PC-9 (cell line): ENCODE data around the gene ME3. TPM values are rescaled to one million over a fixed set of nuclear protein-coding genes. Genes with fewer than 3 reads are reported as not detected.

Source experiments
- BruUV-seq: library from RNA; stranded (reverse); fragments of 400-500 nt; replicated peaks from 2 replicates; lab custom pipeline; 2021; lab: Mats Ljungman, UMichigan
- CTCF ChIA-PET: fragments of 300-600 bp; sonication (Branson Sonifier 250); formaldehyde crosslinking; loops from one replicate; lab custom pipeline; 2022; ENCODE audit warnings: antibody characterized with exemption; lab: Charles Lee
- POLR2A ChIA-PET: fragments of 300-600 bp; sonication (Branson Sonifier 250); formaldehyde crosslinking; loops from one replicate; lab custom pipeline; 2022; ENCODE audit warnings: antibody characterized with exemption; ENCODE audit not compliant: unreplicated experiment; lab: Charles Lee
- DNase-seq, 2 experiments: peaks; one replicate each; pipeline versions ENCODE4 v3.0.0 to v3.0.0-alpha.2; 2015 to 2022; ENCODE audit warnings: mixed read lengths in 1 of 2
- H2AFZ ChIP-seq: fragments of 200-600 bp; sonication (generic); 2 replicates; pipeline ENCODE4 v1.8.1; 2017; ENCODE audit warnings: antibody characterized with exemption
- H3F3A ChIP-seq: fragments of 200-600 bp; sonication (generic); 2 replicates; pipeline ENCODE4 v1.8.1; 2017; ENCODE audit warnings: antibody characterized with exemption, mild to moderate bottlenecking, low read depth; ENCODE audit not compliant: insufficient read depth
- H3K27ac ChIP-seq: fragments of 200-600 bp; sonication (generic); 2 replicates; pipeline ENCODE4 v1.6.1; 2016; ENCODE audit warnings: mixed run types
- H3K27me3 ChIP-seq: fragments of 200-600 bp; sonication (generic); 2 replicates; pipeline ENCODE4 v1.6.1; 2016; ENCODE audit warnings: low read depth, mixed run types; ENCODE audit not compliant: insufficient read depth
- H3K36me3 ChIP-seq: fragments of 200-600 bp; sonication (generic); 2 replicates; pipeline ENCODE4 v1.6.1; 2016; ENCODE audit warnings: low read depth, mixed run types
- H3K4me1 ChIP-seq: fragments of 200-600 bp; sonication (generic); replicated peaks from 2 replicates; pipeline ENCODE4 v1.6.1; 2016; ENCODE audit warnings: mixed run types; ENCODE audit not compliant: insufficient read depth
- H3K4me2 ChIP-seq: fragments of 200-600 bp; sonication (generic); 2 replicates; pipeline ENCODE4 v1.6.1; 2017; ENCODE audit warnings: mixed run types
- H3K4me3 ChIP-seq: fragments of 200-600 bp; sonication (generic); 2 replicates; pipeline ENCODE4 v1.6.1; 2016; ENCODE audit warnings: mixed run types
- H3K79me2 ChIP-seq: fragments of 200-600 bp; sonication (generic); 2 replicates; pipeline ENCODE4 v1.6.1; 2017; ENCODE audit warnings: low read depth, mixed run types
- H3K9me2 ChIP-seq: fragments of 200-600 bp; sonication (generic); 2 replicates; pipeline ENCODE4 v1.8.1; 2017; ENCODE audit warnings: mild to moderate bottlenecking; ENCODE audit not compliant: insufficient read depth
- H3K9me3 ChIP-seq: fragments of 200-600 bp; sonication (generic); 2 replicates; pipeline ENCODE4 v1.8.1; 2016; ENCODE audit warnings: low read depth; ENCODE audit not compliant: insufficient read depth
- H4K20me1 ChIP-seq: fragments of 200-600 bp; sonication (generic); 2 replicates; pipeline ENCODE4 v1.8.1; 2017; ENCODE audit not compliant: insufficient read depth
- CTCF ChIP-seq: fragments of 200-600 bp; sonication (generic); conservative IDR thresholded peaks from 2 replicates; pipeline ENCODE4 v1.6.1; 2017; ENCODE audit warnings: mixed run types, antibody characterized with exemption, mild to moderate bottlenecking, moderate library complexity
- EZH2 ChIP-seq: fragments of 200-600 bp; sonication (generic); IDR thresholded peaks from 2 replicates; pipeline ENCODE4 v1.8.0; 2017; ENCODE audit warnings: antibody characterized with exemption, low read depth
- intact Hi-C: fragments of 100-400 bp; cut with micrococcal nuclease; formaldehyde crosslinking; loops from one replicate; pipeline ENCODE4 v1.10.0; 2022; ENCODE audit not compliant: unreplicated experiment
- total RNA-seq: library from RNA; stranded (reverse); gene quantifications from 2 replicates; pipeline ENCODE4 v1.2.3, GENCODE V29; 2021

ME3 gene
- total RNA-seq, 1 experiment from 2014 or later = 34.0 TPM

- H4K20me1 ChIP-seq = no peaks in the 10 kb centered on the region
- intact Hi-C loops = loop anchor here (2.0 kb wide), 1 partner anchor 47 kb away; no protein-coding TSS in a partner anchor
- no peak overlapping the region for H2AFZ ChIP-seq
- H3K4me2 ChIP-seq = peak overlapping the region; percentile 65
- ChIA-PET POLR2A (interaction anchor here (0.6 to 1.2 kb wide), 6 partner anchors 11 to 205 kb away, joined by 3 to 7 read pairs (median 4); no protein-coding TSS in a partner anchor), CTCF (interaction anchor here (0.5 to 0.7 kb wide), 2 partner anchors 45 to 717 kb away, joined by 3 to 7 read pairs; no protein-coding TSS in a partner anchor)
- TF ChIP-seq CTCF (no peak), EZH2 (no peak)
- H3K9me3 ChIP-seq = 0 out of 2 replicates have a peak, but pooled peaks cover 4% of the 10 kb centered on the region
- H3F3A ChIP-seq = peaks cover 21% of the 10 kb centered on the region
- peaks cover 71% of the 10 kb centered on the region for H3K4me1 ChIP-seq
- BruUV-seq = no TSS peak
- no peaks in the 10 kb centered on the region for H3K9me2 ChIP-seq
- H3K79me2 ChIP-seq = no peaks in the 10 kb centered on the region
- peaks cover 4% of the 10 kb centered on the region; the same call in 1 of the 2 replicates for H3K36me3 ChIP-seq
- H3K4me3 ChIP-seq = 0 out of 2 replicates have a peak overlapping the region, but pooled peaks have one; percentile 4
- no peaks in the 10 kb centered on the region for H3K27me3 ChIP-seq
- peak overlapping the region; percentile 72 for H3K27ac ChIP-seq
- peak; percentile 16 to 96 for DNase-seq
Observed at GRCh38 chr11:86696004-86696403, 23.6 kb upstream of the ME3 start.

- Histone ChIP-seq H2AFZ (no peak overlapping the region), H4K20me1 (no peaks in the 10 kb centered on the region), H3K4me1 (peaks cover 71% of the 10 kb centered on the region), H3K79me2 (no peaks in the 10 kb centered on the region), H3K9me2 (no peaks in the 10 kb centered on the region), H3F3A (peaks cover 21% of the 10 kb centered on the region), H3K27me3 (no peaks in the 10 kb centered on the region), H3K4me3 (no peak overlapping the region), H3K4me2 (peak overlapping the region; percentile 65), H3K27ac (peak overlapping the region; percentile 72), H3K9me3 (0 out of 2 replicates have a peak, but pooled peaks cover 4% of the 10 kb centered on the region), H3K36me3 (peaks cover 4% of the 10 kb centered on the region; the same call in 1 of the 2 replicates)
- CTCF ChIA-PET = interaction anchor here (0.7 kb wide), 1 partner anchor 237 kb away, joined by 3 read pairs; no protein-coding TSS in a partner anchor
- no TSS peak for BruUV-seq
- intact Hi-C loops = no loop called here
- POLR2A ChIA-PET = interaction anchor here (0.6 to 1.2 kb wide), 5 partner anchors 17 to 205 kb away, joined by 3 to 7 read pairs (median 5); no protein-coding TSS in a partner anchor
- DNase-seq = peak in 1 of 2 experiments; percentile 62
- TF ChIP-seq EZH2 = no peak
- TF ChIP-seq CTCF = no peak
Observed at GRCh38 chr11:86695373-86695772, 23.0 kb upstream of the ME3 start.

- CTCF ChIA-PET = no interaction called here
- TF ChIP-seq EZH2 = no peak
- TF ChIP-seq CTCF = no peak
Observed at GRCh38 chr11:86693518-86693917, 21.1 kb upstream of the ME3 start.

More at GRCh38 chr11:86693518-86693917, 21.1 kb upstream of the ME3 start:
- H2AFZ ChIP-seq = no peak overlapping the region
- peaks cover 4% of the 10 kb centered on the region; the same call in 1 of the 2 replicates for H3K36me3 ChIP-seq
- H4K20me1 ChIP-seq = no peaks in the 10 kb centered on the region
- peaks cover 54% of the 10 kb centered on the region for H3K4me1 ChIP-seq
- no peaks in the 10 kb centered on the region for H3K27me3 ChIP-seq
- H3K9me2 ChIP-seq = no peaks in the 10 kb centered on the region
- H3K79me2 ChIP-seq = no peaks in the 10 kb centered on the region
- no peak overlapping the region for H3K4me3 ChIP-seq
- H3K9me3 ChIP-seq = 0 out of 2 replicates have a peak, but pooled peaks cover 4% of the 10 kb centered on the region
- DNase-seq = no peak
- BruUV-seq = no TSS peak
- H3K27ac ChIP-seq = no peak overlapping the region
- intact Hi-C loops = no loop called here
- POLR2A ChIA-PET = no interaction called here
- peaks cover 14% of the 10 kb centered on the region; the same call in 1 of the 2 replicates for H3F3A ChIP-seq
- no peak overlapping the region for H3K4me2 ChIP-seq
